ENCODE measurements around the gene TEX50. TPM values are rescaled to one million over a fixed set of nuclear protein-coding genes. Genes with fewer than 3 reads are reported as not detected.

TEX50 gene
- total RNA-seq, 1 experiment from 2014 or later, result not detected

GRCh38 chr1:173660306-173660705 is 25.2 kb downstream of the TEX50 start:
- H3K4me2 ChIP-seq (ENCODE audit: low read length), result no peak overlapping the region
- CTCF ChIA-PET, result interaction anchor here (0.6 kb wide), 1 partner anchor 928 kb away, joined by 3 read pairs; no protein-coding TSS in a partner anchor
- no peaks in the 10 kb centered on the region for H3K4me1 ChIP-seq (ENCODE audit: control insufficient read depth in 1 of 2, insufficient read depth in 2 of 2, low read length in 2 of 2)
- H3K4me3 ChIP-seq (replicated peaks in 1 of 2; ENCODE audit: low read depth in 1 of 2, low read length in 2 of 2), result no peak overlapping the region
- H3K9me2 ChIP-seq (ENCODE audit: insufficient read depth), result no peaks in the 10 kb centered on the region
- H3K27ac ChIP-seq (ENCODE audit: low read depth, low read length), result no peak overlapping the region
- intact Hi-C loops (cut with micrococcal nuclease), result no loop called here
- H3K36me3 ChIP-seq (ENCODE audit: control insufficient read depth in 1 of 2, insufficient read depth in 2 of 2, low read length in 2 of 2), result no peaks in the 10 kb centered on the region
- TF ChIP-seq EZH2phosphoT487 (IDR thresholded peaks at IDR 0.05; ENCODE audit: borderline replicate concordance) (no peak), TCF7L2 (IDR thresholded peaks at IDR 0.05; ENCODE audit: borderline replicate concordance, extremely low read depth, insufficient read depth, insufficient read length) (no peak), ATF3 (IDR thresholded peaks at IDR 0.05) (no peak), ELF1 (IDR thresholded peaks at IDR 0.05; ENCODE audit: borderline replicate concordance, low read depth) (no peak), ZNF274 (IDR thresholded peaks at IDR 0.05; ENCODE audit: low read depth, low read length) (no peak), CBX3 (IDR thresholded peaks at IDR 0.05; ENCODE audit: low read depth) (no peak), SP1 (IDR thresholded peaks at IDR 0.05; ENCODE audit: low read depth) (no peak), CTCF (IDR thresholded peaks at IDR 0.05 in 2 of 3, conservative IDR thresholded peaks at IDR 0.05 in 1 of 3; ENCODE audit: borderline replicate concordance in 1 of 3, insufficient read depth in 1 of 3, low read depth in 2 of 3, low read length in 2 of 3) (no peak), POLR2AphosphoS5 (IDR thresholded peaks at IDR 0.05; ENCODE audit: low read depth, low read length) (no peak), EZH2 (IDR thresholded peaks at IDR 0.05) (no peak), SRF (IDR thresholded peaks at IDR 0.05; ENCODE audit: low read depth) (no peak)
- no TSS peak for BruUV-seq (replicated peaks)
- POLR2A ChIA-PET, result no interaction called here
- RAD21 ChIA-PET (ENCODE audit: low non-redundant PET in 1 of 2, low total read pairs in 2 of 2, uncharacterized antibody in 2 of 2, unreplicated experiment in 2 of 2), result no interaction called here
- no peaks in the 10 kb centered on the region for H3K9me3 ChIP-seq (ENCODE audit: control insufficient read depth in 1 of 2, insufficient read depth in 1 of 2, low read depth in 1 of 2, low read length in 2 of 2)
- ATAC-seq (no peak), DNase-seq (ENCODE audit: low read depth, low spot score) (no peak)
- no peak overlapping the region for H2AFZ ChIP-seq (ENCODE audit: low read depth, low read length, poor library complexity, severe bottlenecking)
- H3K27me3 ChIP-seq (ENCODE audit: insufficient read depth, low read length), result no peaks in the 10 kb centered on the region
- no peak overlapping the region for H3K9ac ChIP-seq (ENCODE audit: low read length)
- H3K79me2 ChIP-seq (ENCODE audit: insufficient read depth, low read length), result no peaks in the 10 kb centered on the region
- no peaks in the 10 kb centered on the region for H4K20me1 ChIP-seq (ENCODE audit: insufficient read depth)
